SK-N-SH (cell line): Measurements from ENCODE around the gene KDELR1.

Experiments used
- ELF1 ChIP-seq: IDR thresholded peaks from 2 replicates; pipeline ENCODE4 v1.4.0; 2012
- EP300 ChIP-seq, 2 experiments: IDR thresholded peaks; 2 replicates each; pipeline versions ENCODE4 v1.4.0 to v1.6.1; 2012; ENCODE audit warnings: borderline replicate concordance in 1 of 2, low read depth in 1 of 2, low read length in 1 of 2
- FOXM1 ChIP-seq: IDR thresholded peaks from 2 replicates; pipeline ENCODE4 v1.4.0; 2012; ENCODE audit warnings: low read depth, mild to moderate bottlenecking
- GABPA ChIP-seq: IDR thresholded peaks from 2 replicates; pipeline ENCODE4 v1.4.0; 2012; ENCODE audit warnings: low read depth, mild to moderate bottlenecking
- IRF3 ChIP-seq: fragments of 150-350 bp; IDR thresholded peaks from 2 replicates; pipeline ENCODE4 v1.6.1; 2016; ENCODE audit warnings: mild to moderate bottlenecking, low read depth, low read length
- POLR2AphosphoS5 ChIP-seq: IDR thresholded peaks from 2 replicates; pipeline ENCODE4 v1.6.1; 2012; ENCODE audit warnings: low read depth, low read length
- RFX5 ChIP-seq: IDR thresholded peaks from 2 replicates; pipeline ENCODE4 v1.6.1; 2012; ENCODE audit warnings: mild to moderate bottlenecking, improper control_type of control experiment, low read length
- SMC3 ChIP-seq: IDR thresholded peaks from 2 replicates; pipeline ENCODE4 v1.6.1; 2012; ENCODE audit warnings: low read depth, low read length, improper control_type of control experiment
- TAF1 ChIP-seq: IDR thresholded peaks from 2 replicates; pipeline ENCODE4 v1.6.1; 2012; ENCODE audit warnings: low read depth, mild to moderate bottlenecking, low read length, moderate library complexity, borderline replicate concordance
- TCF12 ChIP-seq: IDR thresholded peaks from 2 replicates; pipeline ENCODE4 v1.4.0; 2012
- TF ChIP-seq, protein P1 (sequence below): fragments of 200-600 bp; sonication (generic); IDR thresholded peaks from 2 replicates; pipeline ENCODE4 v1.6.1; 2017; ENCODE audit warnings: antibody characterized with exemption, mild to moderate bottlenecking, moderate library complexity
- TF ChIP-seq, protein P2 (sequence below): fragments of 150-350 bp; IDR thresholded peaks from 2 replicates; pipeline ENCODE4 v1.6.1; 2017; ENCODE audit warnings: antibody characterized with exemption, low read length, low read depth, borderline replicate concordance
- TF ChIP-seq, protein P3 (sequence below): IDR thresholded peaks from 2 replicates; pipeline ENCODE4 v1.4.0; 2012; ENCODE audit warnings: low read depth

- TF ChIP-seq, protein P1, sequence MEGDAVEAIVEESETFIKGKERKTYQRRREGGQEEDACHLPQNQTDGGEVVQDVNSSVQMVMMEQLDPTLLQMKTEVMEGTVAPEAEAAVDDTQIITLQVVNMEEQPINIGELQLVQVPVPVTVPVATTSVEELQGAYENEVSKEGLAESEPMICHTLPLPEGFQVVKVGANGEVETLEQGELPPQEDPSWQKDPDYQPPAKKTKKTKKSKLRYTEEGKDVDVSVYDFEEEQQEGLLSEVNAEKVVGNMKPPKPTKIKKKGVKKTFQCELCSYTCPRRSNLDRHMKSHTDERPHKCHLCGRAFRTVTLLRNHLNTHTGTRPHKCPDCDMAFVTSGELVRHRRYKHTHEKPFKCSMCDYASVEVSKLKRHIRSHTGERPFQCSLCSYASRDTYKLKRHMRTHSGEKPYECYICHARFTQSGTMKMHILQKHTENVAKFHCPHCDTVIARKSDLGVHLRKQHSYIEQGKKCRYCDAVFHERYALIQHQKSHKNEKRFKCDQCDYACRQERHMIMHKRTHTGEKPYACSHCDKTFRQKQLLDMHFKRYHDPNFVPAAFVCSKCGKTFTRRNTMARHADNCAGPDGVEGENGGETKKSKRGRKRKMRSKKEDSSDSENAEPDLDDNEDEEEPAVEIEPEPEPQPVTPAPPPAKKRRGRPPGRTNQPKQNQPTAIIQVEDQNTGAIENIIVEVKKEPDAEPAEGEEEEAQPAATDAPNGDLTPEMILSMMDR, result no peak
- no peak for TF ChIP-seq EP300 (IDR thresholded peaks at IDR 0.05; ENCODE audit: borderline replicate concordance in 1 of 2, low read depth in 1 of 2, low read length in 1 of 2)
- no peak for TF ChIP-seq TCF12
- no peak for TF ChIP-seq IRF3
- no peak for TF ChIP-seq ELF1
- no peak for TF ChIP-seq RFX5
- no peak for TF ChIP-seq SMC3
- no peak for TF ChIP-seq POLR2AphosphoS5
- TF ChIP-seq FOXM1, result no peak
- TF ChIP-seq, protein P2, sequence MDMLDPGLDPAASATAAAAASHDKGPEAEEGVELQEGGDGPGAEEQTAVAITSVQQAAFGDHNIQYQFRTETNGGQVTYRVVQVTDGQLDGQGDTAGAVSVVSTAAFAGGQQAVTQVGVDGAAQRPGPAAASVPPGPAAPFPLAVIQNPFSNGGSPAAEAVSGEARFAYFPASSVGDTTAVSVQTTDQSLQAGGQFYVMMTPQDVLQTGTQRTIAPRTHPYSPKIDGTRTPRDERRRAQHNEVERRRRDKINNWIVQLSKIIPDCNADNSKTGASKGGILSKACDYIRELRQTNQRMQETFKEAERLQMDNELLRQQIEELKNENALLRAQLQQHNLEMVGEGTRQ, result no peak
- TF ChIP-seq, protein P3, sequence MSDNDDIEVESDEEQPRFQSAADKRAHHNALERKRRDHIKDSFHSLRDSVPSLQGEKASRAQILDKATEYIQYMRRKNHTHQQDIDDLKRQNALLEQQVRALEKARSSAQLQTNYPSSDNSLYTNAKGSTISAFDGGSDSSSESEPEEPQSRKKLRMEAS, result no peak
- TF ChIP-seq GABPA, result no peak
- TF ChIP-seq TAF1, result no peak
These were observed 8.8 kb upstream of the KDELR1 start for GRCh38 chr19:48400018-48400742.
